ENCODE measurements around the gene MTCH2.

- no peak for TF ChIP-seq POLR2AphosphoS5 (IDR thresholded peaks at IDR 0.05; ENCODE audit: low read depth, low read length)
- no peak for TF ChIP-seq SIN3A (IDR thresholded peaks at IDR 0.05; ENCODE audit: low read depth)
- no peak for TF ChIP-seq EZH2 (IDR thresholded peaks at IDR 0.05)
- TF ChIP-seq CTCF (IDR thresholded peaks at IDR 0.05 in 2 of 3, conservative IDR thresholded peaks at IDR 0.05 in 1 of 3; ENCODE audit: borderline replicate concordance in 1 of 3, insufficient read depth in 1 of 3, low read depth in 2 of 3, low read length in 2 of 3) = no peak
- no peak for TF ChIP-seq CEBPB (IDR thresholded peaks at IDR 0.05; ENCODE audit: low read depth)
- TF ChIP-seq REST (IDR thresholded peaks at IDR 0.05; ENCODE audit: low read depth) = no peak
- TF ChIP-seq SP1 (IDR thresholded peaks at IDR 0.05; ENCODE audit: low read depth) = no peak
- no peak for TF ChIP-seq EZH2phosphoT487 (IDR thresholded peaks at IDR 0.05; ENCODE audit: borderline replicate concordance)
- TF ChIP-seq RAD21 (IDR thresholded peaks at IDR 0.05; ENCODE audit: low read depth) = no peak
- no peak for TF ChIP-seq POLR2A (IDR thresholded peaks at IDR 0.05; ENCODE audit: borderline replicate concordance, extremely low read depth, insufficient read depth, insufficient read length)
- no peak for TF ChIP-seq ZNF274 (IDR thresholded peaks at IDR 0.05; ENCODE audit: low read depth, low read length)
- no peak for TF ChIP-seq YY1 (IDR thresholded peaks at IDR 0.05; ENCODE audit: extremely low read depth, insufficient replicate concordance, low read depth, low read length)
- TF ChIP-seq JUND (IDR thresholded peaks at IDR 0.05) = no peak
Observed at GRCh38 chr11:47599902-47600301, 42.5 kb downstream of the MTCH2 start.

Measured in HCT116 (cell line).